Stomach (tissue), 4 donors: Measurements from ENCODE around the gene CA5A.
A peak's percentile ranks its signal among the peaks of the same experiment; 100 is the strongest.

Experiments used
- CTCF ChIP-seq, 7 experiments: fragments of 450-650 bp in 4 of 7; fragments of 200-600 bp in 3 of 7; sonication (generic) in 3 of 7; IDR thresholded peaks; one replicate each; pipeline ENCODE4 v1.5.1; 2016 to 2019; ENCODE audit warnings: antibody characterized with exemption in 7 of 7, control low read depth in 2 of 7, mild to moderate bottlenecking in 1 of 7
- EP300 ChIP-seq: sonication (generic); formaldehyde crosslinking; IDR thresholded peaks from one replicate; pipeline ENCODE4 v1.6.1; 2017; ENCODE audit warnings: antibody characterized with exemption
- POLR2A ChIP-seq, 4 donors: fragments of 450-650 bp; IDR thresholded peaks; one replicate each; pipeline ENCODE4 v1.6.1; 2016; ENCODE audit warnings: antibody characterized with exemption in 4 of 4, control low read depth in 2 of 4, mild to moderate bottlenecking in 1 of 4, moderate library complexity in 1 of 4
- POLR2AphosphoS5 ChIP-seq, 3 donors: sonication (generic); formaldehyde crosslinking; IDR thresholded peaks; one replicate each; pipeline ENCODE4 v1.6.1; 2016; ENCODE audit warnings: antibody characterized with exemption in 3 of 3

GRCh38 chr16:87864331-87864989, 71.9 kb downstream of the CA5A start:
- TF ChIP-seq CTCF (IDR thresholded peaks at IDR 0.05) (no peak), POLR2A (IDR thresholded peaks at IDR 0.05) (no peak), EP300 (no peak), POLR2AphosphoS5 (IDR thresholded peaks at IDR 0.05) (peak in 1 of 3 donors; percentile 28)
